Measurements from ENCODE around the gene COL17A1. TPM values are rescaled to one million over a fixed set of nuclear protein-coding genes. Genes with fewer than 3 reads are reported as not detected.

COL17A1 gene
- total RNA-seq, 1 experiment from 2014 or later = 1.2 TPM

DNA sequence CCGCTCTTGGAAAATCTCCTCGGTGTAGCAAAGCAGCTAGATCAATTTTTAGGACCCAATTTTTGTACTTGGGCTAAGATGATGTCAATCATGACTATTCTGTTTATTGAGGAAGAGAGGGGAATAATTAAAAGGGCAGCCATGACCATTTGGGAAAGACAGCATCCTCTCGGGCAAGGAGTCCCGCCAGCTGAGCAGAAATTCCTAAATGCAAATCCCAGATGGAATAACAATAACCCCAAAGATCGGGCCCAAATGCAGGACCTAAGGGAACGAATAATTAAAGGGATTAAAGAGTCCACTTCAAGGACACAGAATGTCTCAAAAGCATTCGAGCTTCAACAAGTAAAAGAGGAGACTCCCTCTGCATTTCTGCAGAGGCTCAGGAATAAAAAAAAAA lies 18.7 kb downstream of the COL17A1 start:
- ATAC-seq (no peak), DNase-seq (no peak)
- CTCF ChIA-PET = no interaction called here
- no peak overlapping the region for H3K27ac ChIP-seq (ENCODE audit: low read length)
- no peaks in the 10 kb centered on the region for H3K4me1 ChIP-seq (ENCODE audit: insufficient read depth, low read length)
- no peaks in the 10 kb centered on the region for H3F3A ChIP-seq (ENCODE audit: low read length, unreplicated experiment)
- TF ChIP-seq EZH2phosphoT487 (IDR thresholded peaks at IDR 0.05; ENCODE audit: borderline replicate concordance, low read length) (no peak), EZH2 (IDR thresholded peaks at IDR 0.05; ENCODE audit: low read length, unreplicated experiment) (no peak)
- TF ChIP-seq, protein P1, sequence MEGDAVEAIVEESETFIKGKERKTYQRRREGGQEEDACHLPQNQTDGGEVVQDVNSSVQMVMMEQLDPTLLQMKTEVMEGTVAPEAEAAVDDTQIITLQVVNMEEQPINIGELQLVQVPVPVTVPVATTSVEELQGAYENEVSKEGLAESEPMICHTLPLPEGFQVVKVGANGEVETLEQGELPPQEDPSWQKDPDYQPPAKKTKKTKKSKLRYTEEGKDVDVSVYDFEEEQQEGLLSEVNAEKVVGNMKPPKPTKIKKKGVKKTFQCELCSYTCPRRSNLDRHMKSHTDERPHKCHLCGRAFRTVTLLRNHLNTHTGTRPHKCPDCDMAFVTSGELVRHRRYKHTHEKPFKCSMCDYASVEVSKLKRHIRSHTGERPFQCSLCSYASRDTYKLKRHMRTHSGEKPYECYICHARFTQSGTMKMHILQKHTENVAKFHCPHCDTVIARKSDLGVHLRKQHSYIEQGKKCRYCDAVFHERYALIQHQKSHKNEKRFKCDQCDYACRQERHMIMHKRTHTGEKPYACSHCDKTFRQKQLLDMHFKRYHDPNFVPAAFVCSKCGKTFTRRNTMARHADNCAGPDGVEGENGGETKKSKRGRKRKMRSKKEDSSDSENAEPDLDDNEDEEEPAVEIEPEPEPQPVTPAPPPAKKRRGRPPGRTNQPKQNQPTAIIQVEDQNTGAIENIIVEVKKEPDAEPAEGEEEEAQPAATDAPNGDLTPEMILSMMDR (conservative IDR thresholded peaks at IDR 0.05; ENCODE audit: low read depth, low read length) = no peak
- intact Hi-C loops (cut with micrococcal nuclease) = no loop called here
- H3K36me3 ChIP-seq (ENCODE audit: low read depth, low read length) = no peaks in the 10 kb centered on the region
- H3K9me3 ChIP-seq (ENCODE audit: low read length) = no peaks in the 10 kb centered on the region
- H3K79me2 ChIP-seq (ENCODE audit: low read length) = no peaks in the 10 kb centered on the region
- H2AFZ ChIP-seq (ENCODE audit: low read length) = no peak overlapping the region
- no peaks in the 10 kb centered on the region for H3K27me3 ChIP-seq (ENCODE audit: low read length)
- BruUV-seq (replicated peaks) = no TSS peak
- H4K20me1 ChIP-seq (ENCODE audit: low read length) = no peaks in the 10 kb centered on the region
- H3K4me3 ChIP-seq (ENCODE audit: low read length) = no peak overlapping the region
- no peak overlapping the region for H3K4me2 ChIP-seq (ENCODE audit: low read length)
- no peak overlapping the region for H3K9ac ChIP-seq (ENCODE audit: low read length)
- POLR2A ChIA-PET (ENCODE audit: unreplicated experiment) = interaction anchor here (0.7 kb wide), 1 partner anchor 491 kb away, joined by 29 read pairs; no protein-coding TSS in a partner anchor
- H3K9me2 ChIP-seq (replicated peaks; ENCODE audit: low read length) = no peaks in the 10 kb centered on the region

DNA sequence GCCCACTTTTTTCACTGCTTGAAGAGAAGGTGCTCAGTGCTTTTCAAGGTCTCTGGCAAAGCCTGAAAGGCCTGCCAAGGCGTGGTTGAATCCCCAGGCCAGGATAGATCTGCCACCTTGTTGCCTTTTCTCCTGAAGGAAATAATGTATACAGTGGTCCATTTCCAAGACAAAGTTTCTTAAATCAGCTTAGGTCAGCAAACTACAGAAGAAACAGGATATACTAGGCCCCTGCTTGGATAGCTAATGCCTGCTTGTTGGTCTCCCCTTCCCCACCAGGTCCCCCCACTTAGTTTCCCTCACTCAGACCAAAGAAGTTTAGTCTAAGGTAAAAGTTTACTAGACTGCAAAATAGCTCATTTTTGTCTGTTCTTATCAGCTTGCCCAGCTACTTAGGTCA lies 19.9 kb downstream of the COL17A1 start:
- Histone ChIP-seq H3K9me3 (ENCODE audit: low read length) (no peaks in the 10 kb centered on the region), H3K4me3 (ENCODE audit: low read length) (no peak overlapping the region), H3K4me1 (ENCODE audit: insufficient read depth, low read length) (no peaks in the 10 kb centered on the region), H3K36me3 (ENCODE audit: low read depth, low read length) (no peaks in the 10 kb centered on the region), H3K79me2 (ENCODE audit: low read length) (no peaks in the 10 kb centered on the region), H3F3A (ENCODE audit: low read length, unreplicated experiment) (no peaks in the 10 kb centered on the region), H3K27me3 (ENCODE audit: low read length) (no peaks in the 10 kb centered on the region), H2AFZ (ENCODE audit: low read length) (no peak overlapping the region), H3K9ac (ENCODE audit: low read length) (no peak overlapping the region), H4K20me1 (ENCODE audit: low read length) (no peaks in the 10 kb centered on the region), H3K4me2 (ENCODE audit: low read length) (no peak overlapping the region), H3K27ac (ENCODE audit: low read length) (no peak overlapping the region), H3K9me2 (replicated peaks; ENCODE audit: low read length) (no peaks in the 10 kb centered on the region)
- TF ChIP-seq, protein P1 (conservative IDR thresholded peaks at IDR 0.05; ENCODE audit: low read depth, low read length) = no peak
- TF ChIP-seq EZH2phosphoT487 (IDR thresholded peaks at IDR 0.05; ENCODE audit: borderline replicate concordance, low read length) = no peak
- no peak for TF ChIP-seq EZH2 (IDR thresholded peaks at IDR 0.05; ENCODE audit: low read length, unreplicated experiment)
- ChIA-PET POLR2A (ENCODE audit: unreplicated experiment) (no interaction called here), CTCF (no interaction called here)
- intact Hi-C loops (cut with micrococcal nuclease) = no loop called here
- no peak for ATAC-seq
- BruUV-seq (replicated peaks) = no TSS peak
- DNase-seq = no peak

DNA sequence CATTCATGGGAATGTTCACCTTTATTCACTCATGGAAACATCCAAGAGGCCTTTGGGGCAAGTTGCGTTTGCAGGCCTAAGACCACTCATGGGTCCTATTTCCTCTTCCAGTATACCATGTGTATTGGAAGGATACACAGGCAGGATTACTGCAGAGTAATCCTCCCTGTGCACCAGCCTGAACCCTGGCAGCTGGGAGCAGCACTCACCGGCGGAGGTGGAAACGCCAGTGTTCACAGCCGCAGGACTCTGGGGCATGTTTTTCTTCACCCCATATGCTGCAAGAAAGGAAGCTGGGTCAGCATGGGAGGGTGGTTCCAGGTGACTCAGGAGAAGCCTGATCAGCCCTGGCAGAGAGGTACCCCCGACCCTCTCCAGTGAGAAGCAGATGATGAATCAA lies 24.5 kb downstream of the COL17A1 start:
- no peaks in the 10 kb centered on the region for H3F3A ChIP-seq (ENCODE audit: low read length, unreplicated experiment)
- H3K79me2 ChIP-seq (ENCODE audit: low read length) = no peaks in the 10 kb centered on the region
- no peak overlapping the region for H2AFZ ChIP-seq (ENCODE audit: low read length)
- no peaks in the 10 kb centered on the region for H3K36me3 ChIP-seq (ENCODE audit: low read depth, low read length)
- TF ChIP-seq EZH2phosphoT487 (IDR thresholded peaks at IDR 0.05; ENCODE audit: borderline replicate concordance, low read length) = no peak
- TF ChIP-seq EZH2 (IDR thresholded peaks at IDR 0.05; ENCODE audit: low read length, unreplicated experiment) = no peak
- TF ChIP-seq, protein P1 (conservative IDR thresholded peaks at IDR 0.05; ENCODE audit: low read depth, low read length) = no peak
- no peak overlapping the region for H3K27ac ChIP-seq (ENCODE audit: low read length)
- no peaks in the 10 kb centered on the region for H3K27me3 ChIP-seq (ENCODE audit: low read length)
- H3K9ac ChIP-seq (ENCODE audit: low read length) = no peak overlapping the region
- H3K4me1 ChIP-seq (ENCODE audit: insufficient read depth, low read length) = no peaks in the 10 kb centered on the region
- BruUV-seq (replicated peaks) = no TSS peak
- no peaks in the 10 kb centered on the region for H3K9me3 ChIP-seq (ENCODE audit: low read length)
- intact Hi-C loops (cut with micrococcal nuclease) = no loop called here
- DNase-seq (no peak), ATAC-seq (no peak)
- no peaks in the 10 kb centered on the region for H3K9me2 ChIP-seq (replicated peaks; ENCODE audit: low read length)
- H4K20me1 ChIP-seq (ENCODE audit: low read length) = no peaks in the 10 kb centered on the region
- no peak overlapping the region for H3K4me3 ChIP-seq (ENCODE audit: low read length)
- no peak overlapping the region for H3K4me2 ChIP-seq (ENCODE audit: low read length)
- CTCF ChIA-PET = no interaction called here
- POLR2A ChIA-PET (ENCODE audit: unreplicated experiment) = no interaction called here
